HEK293 (cell line): Measurements from ENCODE around the gene COBL.

ENCODE experiments used
- CTCF ChIA-PET: fragments of 350-600 bp; formaldehyde crosslinking; extraction: SDS; loops from one replicate; lab custom pipeline; 2021; ENCODE audit warnings: antibody characterized with exemption; lab: Yijun Ruan, JAX
- POLR2A ChIA-PET: fragments of 300-600 bp; formaldehyde crosslinking; extraction: SDS; loops from one replicate; lab custom pipeline; 2020; ENCODE audit warnings: antibody characterized with exemption, inconsistent platforms; lab: Yijun Ruan, JAX
- H3K27ac ChIP-seq: fragments of 200-500 bp; sonication (Bioruptor generic); 2 replicates; pipeline ENCODE4 v1.5.1; 2014; ENCODE audit warnings: low read depth, low read length, control low read depth, inconsistent platforms; ENCODE audit errors: extremely low read depth
- H3K36me3 ChIP-seq, 2 experiments: fragments of 200-500 bp in 1 of 2; sonication (Bioruptor generic) in 1 of 2; 1 replicate in 1 of 2; 2 replicates in 1 of 2; pipeline ENCODE4 v1.5.1; 2014 to 2017; ENCODE audit warnings: inconsistent platforms in 2 of 2, low read length in 2 of 2; ENCODE audit not compliant: control insufficient read depth in 2 of 2, insufficient read depth in 1 of 2
- H3K4me1 ChIP-seq: fragments of 200-500 bp; sonication (Bioruptor generic); 2 replicates; pipeline ENCODE4 v1.5.1; 2014; ENCODE audit warnings: mild to moderate bottlenecking, low read length, inconsistent platforms; ENCODE audit not compliant: control insufficient read depth, insufficient read depth
- H3K4me3 ChIP-seq: 2 replicates; pipeline ENCODE4 v1.5.1; 2011; ENCODE audit warnings: low read depth, mild to moderate bottlenecking, control low read depth, low read length, moderate library complexity
- H3K9me3 ChIP-seq: fragments of 200-500 bp; sonication (Bioruptor generic); 2 replicates; pipeline ENCODE4 v1.5.1; 2014; ENCODE audit warnings: low read depth, low read length, inconsistent platforms; ENCODE audit not compliant: control insufficient read depth, insufficient read depth
- GLIS1 ChIP-seq: fragments of 450-650 bp; formaldehyde crosslinking; IDR thresholded peaks from 2 replicates; pipeline ENCODE4 v1.5.1; 2016; ENCODE audit warnings: missing biosample characterization, missing genetic modification characterization
- KLF1 ChIP-seq: fragments of 450-650 bp; formaldehyde crosslinking; IDR thresholded peaks from 2 replicates; pipeline ENCODE4 v1.5.1; 2016; ENCODE audit warnings: missing biosample characterization, missing genetic modification characterization
- KLF9 ChIP-seq: fragments of 450-650 bp; formaldehyde crosslinking; IDR thresholded peaks from 2 replicates; pipeline ENCODE4 v1.5.1; 2016; ENCODE audit warnings: missing biosample characterization, missing genetic modification characterization, low read depth
- ZNF423 ChIP-seq: fragments of 450-650 bp; formaldehyde crosslinking; IDR thresholded peaks from 2 replicates; pipeline ENCODE4 v1.5.1; 2016; ENCODE audit warnings: missing biosample characterization, missing genetic modification characterization
- ZNF449 ChIP-seq: fragments of 450-650 bp; formaldehyde crosslinking; IDR thresholded peaks from 2 replicates; pipeline ENCODE4 v1.5.1; 2017; ENCODE audit warnings: missing biosample characterization, mild to moderate bottlenecking, missing genetic modification characterization, moderate library complexity
- ZNF585B ChIP-seq: fragments of 450-650 bp; formaldehyde crosslinking; IDR thresholded peaks from 2 replicates; pipeline ENCODE4 v1.5.1; 2016; ENCODE audit warnings: missing biosample characterization, missing genetic modification characterization
- ZNF701 ChIP-seq: fragments of 450-650 bp; formaldehyde crosslinking; IDR thresholded peaks from 2 replicates; pipeline ENCODE4 v1.5.1; 2016; ENCODE audit warnings: missing biosample characterization, missing genetic modification characterization
- ZNF791 ChIP-seq: fragments of 450-650 bp; formaldehyde crosslinking; IDR thresholded peaks from 2 replicates; pipeline ENCODE4 v1.5.1; 2016; ENCODE audit warnings: missing biosample characterization, missing genetic modification characterization
- ZNF843 ChIP-seq: fragments of 450-650 bp; formaldehyde crosslinking; IDR thresholded peaks from 2 replicates; pipeline ENCODE4 v1.5.1; 2016; ENCODE audit warnings: missing biosample characterization, missing genetic modification characterization
- ZSCAN18 ChIP-seq: fragments of 450-650 bp; formaldehyde crosslinking; IDR thresholded peaks from 2 replicates; pipeline ENCODE4 v1.5.1; 2016; ENCODE audit warnings: missing biosample characterization, missing genetic modification characterization
- ZSCAN23 ChIP-seq: fragments of 450-650 bp; formaldehyde crosslinking; IDR thresholded peaks from 2 replicates; pipeline ENCODE4 v1.5.1; 2016; ENCODE audit warnings: missing biosample characterization, missing genetic modification characterization
- ZXDB ChIP-seq: fragments of 450-650 bp; formaldehyde crosslinking; IDR thresholded peaks from 2 replicates; pipeline ENCODE4 v1.5.1; 2016; ENCODE audit warnings: missing biosample characterization, missing genetic modification characterization
- TF ChIP-seq, protein P1 (sequence below): fragments of 450-650 bp; formaldehyde crosslinking; IDR thresholded peaks from 2 replicates; pipeline ENCODE4 v1.5.1; 2016; ENCODE audit warnings: missing biosample characterization, missing genetic modification characterization
- TF ChIP-seq, protein P2 (sequence below): fragments of 450-650 bp; formaldehyde crosslinking; IDR thresholded peaks from 2 replicates; pipeline ENCODE4 v1.5.1; 2016; ENCODE audit warnings: missing biosample characterization, missing genetic modification characterization, low read depth
- TF ChIP-seq, protein P3 (sequence below): fragments of 450-650 bp; formaldehyde crosslinking; IDR thresholded peaks from 2 replicates; pipeline ENCODE4 v1.5.1; 2016; ENCODE audit warnings: missing biosample characterization, missing genetic modification characterization

The COBL gene

DNA sequence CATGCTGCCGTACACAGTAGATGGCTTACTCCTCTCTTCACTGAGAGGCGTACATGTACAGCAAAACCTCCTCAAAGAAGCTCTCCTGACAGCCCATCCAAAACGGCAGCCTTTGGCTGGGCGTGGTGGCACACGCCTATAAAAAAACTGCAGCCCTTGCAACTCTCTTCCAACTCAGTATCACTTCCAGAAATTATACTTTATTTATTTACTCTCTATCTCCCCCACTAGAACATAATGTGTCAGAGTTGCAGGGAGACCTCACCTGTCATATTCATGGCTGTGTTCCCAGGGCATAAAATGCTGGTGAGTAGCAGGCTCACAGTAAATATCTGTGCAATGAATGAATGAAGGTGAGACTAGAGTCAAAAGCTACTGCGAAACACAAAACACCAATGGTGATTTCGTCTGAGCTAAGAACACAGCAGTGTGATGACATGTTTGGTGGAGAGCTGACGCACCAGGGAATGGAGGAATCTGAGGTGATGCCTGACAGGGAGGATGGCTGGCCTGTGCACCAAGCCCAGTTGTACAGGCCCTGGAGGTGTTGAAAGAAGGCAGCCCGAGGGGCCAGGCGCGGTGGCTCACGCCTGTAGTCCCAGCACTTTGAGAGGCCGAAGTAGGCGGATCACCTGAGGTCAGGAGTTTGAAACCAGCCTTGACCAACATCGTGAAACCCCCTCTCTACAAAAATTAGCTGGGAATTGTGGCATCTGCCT lies 55.3 kb downstream of the COBL start:
- peaks cover 4% of the 10 kb centered on the region; the same call in 1 of the 2 replicates for H3K4me1 ChIP-seq
- H3K36me3 ChIP-seq: no peaks in the 10 kb centered on the region
- H3K9me3 ChIP-seq: no peaks in the 10 kb centered on the region
- H3K27ac ChIP-seq: no peak overlapping the region
- no peak overlapping the region for H3K4me3 ChIP-seq
- POLR2A ChIA-PET: no interaction called here
- TF ChIP-seq ZSCAN23 (tag by site-specific recombination): no peak
- TF ChIP-seq ZNF701 (tag by site-specific recombination): no peak
- peak; percentile 72 for TF ChIP-seq ZNF449 (tag by site-specific recombination)
- TF ChIP-seq KLF9: no peak
- no peak for TF ChIP-seq ZXDB
- TF ChIP-seq, protein P1, sequence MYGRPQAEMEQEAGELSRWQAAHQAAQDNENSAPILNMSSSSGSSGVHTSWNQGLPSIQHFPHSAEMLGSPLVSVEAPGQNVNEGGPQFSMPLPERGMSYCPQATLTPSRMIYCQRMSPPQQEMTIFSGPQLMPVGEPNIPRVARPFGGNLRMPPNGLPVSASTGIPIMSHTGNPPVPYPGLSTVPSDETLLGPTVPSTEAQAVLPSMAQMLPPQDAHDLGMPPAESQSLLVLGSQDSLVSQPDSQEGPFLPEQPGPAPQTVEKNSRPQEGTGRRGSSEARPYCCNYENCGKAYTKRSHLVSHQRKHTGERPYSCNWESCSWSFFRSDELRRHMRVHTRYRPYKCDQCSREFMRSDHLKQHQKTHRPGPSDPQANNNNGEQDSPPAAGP (tag by site-specific recombination): no peak
- TF ChIP-seq ZNF423 (tag by site-specific recombination): no peak
- TF ChIP-seq, protein P2, sequence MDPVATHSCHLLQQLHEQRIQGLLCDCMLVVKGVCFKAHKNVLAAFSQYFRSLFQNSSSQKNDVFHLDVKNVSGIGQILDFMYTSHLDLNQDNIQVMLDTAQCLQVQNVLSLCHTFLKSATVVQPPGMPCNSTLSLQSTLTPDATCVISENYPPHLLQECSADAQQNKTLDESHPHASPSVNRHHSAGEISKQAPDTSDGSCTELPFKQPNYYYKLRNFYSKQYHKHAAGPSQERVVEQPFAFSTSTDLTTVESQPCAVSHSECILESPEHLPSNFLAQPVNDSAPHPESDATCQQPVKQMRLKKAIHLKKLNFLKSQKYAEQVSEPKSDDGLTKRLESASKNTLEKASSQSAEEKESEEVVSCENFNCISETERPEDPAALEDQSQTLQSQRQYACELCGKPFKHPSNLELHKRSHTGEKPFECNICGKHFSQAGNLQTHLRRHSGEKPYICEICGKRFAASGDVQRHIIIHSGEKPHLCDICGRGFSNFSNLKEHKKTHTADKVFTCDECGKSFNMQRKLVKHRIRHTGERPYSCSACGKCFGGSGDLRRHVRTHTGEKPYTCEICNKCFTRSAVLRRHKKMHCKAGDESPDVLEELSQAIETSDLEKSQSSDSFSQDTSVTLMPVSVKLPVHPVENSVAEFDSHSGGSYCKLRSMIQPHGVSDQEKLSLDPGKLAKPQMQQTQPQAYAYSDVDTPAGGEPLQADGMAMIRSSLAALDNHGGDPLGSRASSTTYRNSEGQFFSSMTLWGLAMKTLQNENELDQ: no peak
- TF ChIP-seq GLIS1 (tag by site-specific recombination): peak; percentile 20; the same call in 1 of the 2 replicates
- TF ChIP-seq ZNF843 (tag by site-specific recombination): no peak
- TF ChIP-seq KLF1: peak; percentile 47; the same call in 1 of the 2 replicates
- no peak for TF ChIP-seq ZNF791 (tag by site-specific recombination)
- TF ChIP-seq, protein P3, sequence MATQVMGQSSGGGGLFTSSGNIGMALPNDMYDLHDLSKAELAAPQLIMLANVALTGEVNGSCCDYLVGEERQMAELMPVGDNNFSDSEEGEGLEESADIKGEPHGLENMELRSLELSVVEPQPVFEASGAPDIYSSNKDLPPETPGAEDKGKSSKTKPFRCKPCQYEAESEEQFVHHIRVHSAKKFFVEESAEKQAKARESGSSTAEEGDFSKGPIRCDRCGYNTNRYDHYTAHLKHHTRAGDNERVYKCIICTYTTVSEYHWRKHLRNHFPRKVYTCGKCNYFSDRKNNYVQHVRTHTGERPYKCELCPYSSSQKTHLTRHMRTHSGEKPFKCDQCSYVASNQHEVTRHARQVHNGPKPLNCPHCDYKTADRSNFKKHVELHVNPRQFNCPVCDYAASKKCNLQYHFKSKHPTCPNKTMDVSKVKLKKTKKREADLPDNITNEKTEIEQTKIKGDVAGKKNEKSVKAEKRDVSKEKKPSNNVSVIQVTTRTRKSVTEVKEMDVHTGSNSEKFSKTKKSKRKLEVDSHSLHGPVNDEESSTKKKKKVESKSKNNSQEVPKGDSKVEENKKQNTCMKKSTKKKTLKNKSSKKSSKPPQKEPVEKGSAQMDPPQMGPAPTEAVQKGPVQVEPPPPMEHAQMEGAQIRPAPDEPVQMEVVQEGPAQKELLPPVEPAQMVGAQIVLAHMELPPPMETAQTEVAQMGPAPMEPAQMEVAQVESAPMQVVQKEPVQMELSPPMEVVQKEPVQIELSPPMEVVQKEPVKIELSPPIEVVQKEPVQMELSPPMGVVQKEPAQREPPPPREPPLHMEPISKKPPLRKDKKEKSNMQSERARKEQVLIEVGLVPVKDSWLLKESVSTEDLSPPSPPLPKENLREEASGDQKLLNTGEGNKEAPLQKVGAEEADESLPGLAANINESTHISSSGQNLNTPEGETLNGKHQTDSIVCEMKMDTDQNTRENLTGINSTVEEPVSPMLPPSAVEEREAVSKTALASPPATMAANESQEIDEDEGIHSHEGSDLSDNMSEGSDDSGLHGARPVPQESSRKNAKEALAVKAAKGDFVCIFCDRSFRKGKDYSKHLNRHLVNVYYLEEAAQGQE (tag by site-specific recombination): no peak
- CTCF ChIA-PET: interaction anchor here (0.5 kb wide), 1 partner anchor 10 kb away, joined by 3 read pairs; no protein-coding TSS in a partner anchor

GRCh38 chr7:51260516-51260915 lies 56.1 kb downstream of the COBL start:
- Histone ChIP-seq H3K4me1 (peaks cover 4% of the 10 kb centered on the region; the same call in 1 of the 2 replicates), H3K27ac (no peak overlapping the region), H3K4me3 (no peak overlapping the region), H3K36me3 (no peaks in the 10 kb centered on the region), H3K9me3 (no peaks in the 10 kb centered on the region)
- ChIA-PET CTCF (interaction anchor here (0.5 to 0.7 kb wide), 3 partner anchors 9 to 98 kb away, joined by 3 read pairs; no protein-coding TSS in a partner anchor), POLR2A (no interaction called here)
- no peak for TF ChIP-seq ZNF585B
- no peak for TF ChIP-seq ZSCAN18
